Astrocyte (in vitro differentiated cells and primary cell): ENCODE results near the gene CASKIN1. TPM values are rescaled to one million over a fixed set of nuclear protein-coding genes. Genes with fewer than 3 reads are reported as not detected.

ENCODE experiments used
- DNase-seq: peaks from one replicate; pipeline ENCODE4 v3.0.0-alpha.2; 2010; ENCODE audit warnings: low read depth
- FAIRE-seq: peaks from 2 replicates; lab custom pipeline; 2011; peaks lifted over from hg19 to GRCh38; lab: Jason Lieb, UNC
- H2AFZ ChIP-seq: 2 replicates; pipeline ENCODE4 v1.6.0; 2012; ENCODE audit warnings: low read depth, low read length, inconsistent platforms
- H3K27ac ChIP-seq: 2 replicates; pipeline ENCODE4 v1.5.1; 2011; ENCODE audit warnings: low read depth, low read length, inconsistent platforms
- H3K27me3 ChIP-seq: 2 replicates; pipeline ENCODE4 v1.6.0; 2011; ENCODE audit warnings: low read length, inconsistent platforms; ENCODE audit not compliant: insufficient read depth
- H3K36me3 ChIP-seq: 2 replicates; pipeline ENCODE4 v1.5.1; 2011; ENCODE audit warnings: low read length, inconsistent platforms; ENCODE audit not compliant: insufficient read depth
- H3K4me1 ChIP-seq: 2 replicates; pipeline ENCODE4 v1.5.1; 2011; ENCODE audit warnings: low read length, inconsistent platforms; ENCODE audit not compliant: insufficient read depth
- H3K4me2 ChIP-seq: 2 replicates; pipeline ENCODE4 v1.6.0; 2012; ENCODE audit warnings: low read length, inconsistent platforms
- H3K4me3 ChIP-seq: 2 replicates; pipeline ENCODE4 v1.5.1; 2011; ENCODE audit warnings: low read depth, mild to moderate bottlenecking, low read length, inconsistent platforms; ENCODE audit not compliant: insufficient read depth
- H3K79me2 ChIP-seq: 2 replicates; pipeline ENCODE4 v1.6.0; 2012; ENCODE audit warnings: mild to moderate bottlenecking, low read length, inconsistent platforms; ENCODE audit not compliant: insufficient read depth
- H3K9ac ChIP-seq: 2 replicates; pipeline ENCODE4 v1.6.0; 2012; ENCODE audit warnings: mild to moderate bottlenecking, low read length, inconsistent platforms
- H3K9me3 ChIP-seq: 2 replicates; pipeline ENCODE4 v1.5.1; 2012; ENCODE audit warnings: low read depth, mild to moderate bottlenecking, low read length, inconsistent platforms; ENCODE audit not compliant: insufficient read depth
- H4K20me1 ChIP-seq: 2 replicates; pipeline ENCODE4 v1.6.0; 2012; ENCODE audit warnings: low read length, inconsistent platforms; ENCODE audit not compliant: insufficient read depth
- H3K27ac Mint-ChIP-seq: one replicate; pipeline ENCODE4 v1.8.0; 2021; ENCODE audit warnings: mild to moderate bottlenecking, mixed read lengths; ENCODE audit not compliant: unreplicated experiment
- H3K27me3 Mint-ChIP-seq: one replicate; pipeline ENCODE4 v1.8.0; 2021; ENCODE audit warnings: low read depth, mixed read lengths; ENCODE audit not compliant: unreplicated experiment
- H3K36me3 Mint-ChIP-seq: one replicate; pipeline ENCODE4 v1.8.0; 2021; ENCODE audit warnings: low read depth, mixed read lengths; ENCODE audit not compliant: unreplicated experiment
- H3K4me1 Mint-ChIP-seq: one replicate; pipeline ENCODE4 v1.8.0; 2021; ENCODE audit warnings: low read depth, mixed read lengths; ENCODE audit not compliant: unreplicated experiment
- H3K4me3 Mint-ChIP-seq: one replicate; pipeline ENCODE4 v1.8.0; 2021; ENCODE audit warnings: mild to moderate bottlenecking, moderate library complexity, mixed read lengths; ENCODE audit not compliant: unreplicated experiment
- H3K9me3 Mint-ChIP-seq: one replicate; pipeline ENCODE4 v1.8.0; 2021; ENCODE audit warnings: mild to moderate bottlenecking, mixed read lengths; ENCODE audit not compliant: unreplicated experiment
- CTCF ChIP-seq: IDR thresholded peaks from 2 replicates; pipeline ENCODE4 v1.5.1; 2011; ENCODE audit warnings: low read depth, mild to moderate bottlenecking, inconsistent platforms, low read length, moderate library complexity; ENCODE audit not compliant: insufficient read depth
- EZH2 ChIP-seq: IDR thresholded peaks from 2 replicates; pipeline ENCODE4 v1.6.1; 2012; ENCODE audit warnings: mild to moderate bottlenecking, low read length, inconsistent platforms; ENCODE audit not compliant: insufficient read depth
- total RNA-seq: library from RNA; stranded (reverse); gene quantifications from 2 replicates; pipeline ENCODE4 v1.2.1, GENCODE V29; 2021

Gene CASKIN1
- total RNA-seq, 1 donor from 2014 or later = 0.66 TPM

- Histone ChIP-seq H3K9me3 (no peaks in the 10 kb centered on the region), H3K4me3 (no peak within 1 kb of the TSS), H3K9ac (no peak within 1 kb of the TSS), H3K79me2 (peaks cover 46% of the 10 kb centered on the region), H3K4me1 (peaks cover 26% of the 10 kb centered on the region), H3K4me2 (no peak within 1 kb of the TSS), H4K20me1 (peaks cover 30% of the 10 kb centered on the region), H3K36me3 (no peaks in the 10 kb centered on the region), H3K27ac (no peak within 1 kb of the TSS), H3K27me3 (no peaks in the 10 kb centered on the region), H2AFZ (no peak within 1 kb of the TSS)
- H3K4me1 Mint-ChIP-seq = peaks cover 17% of the 10 kb centered on the region
- no peaks in the 10 kb centered on the region for H3K9me3 Mint-ChIP-seq
- H3K27ac Mint-ChIP-seq = no peak within 1 kb of the TSS
- no peaks in the 10 kb centered on the region for H3K27me3 Mint-ChIP-seq
- H3K4me3 Mint-ChIP-seq = no peak within 1 kb of the TSS
- FAIRE-seq = no peak
- no peak for DNase-seq
- peaks cover 4% of the 10 kb centered on the region for H3K36me3 Mint-ChIP-seq
- TF ChIP-seq EZH2 (no peak), CTCF (no peak)
Measured at GRCh38 chr16:2210386-2211365, 14.3 kb upstream of the CASKIN1 start, which contains the start of gene BRICD5. Gene BRICD5, minus strand, starts transcription at chr16:2210863. Its CDS starts 30 bp downstream, at chr16:2210833.

GRCh38 chr16:2210009-2210332, 13.6 kb upstream of the CASKIN1 start:
- no peak for FAIRE-seq
- Histone ChIP-seq H3K36me3 (no peaks in the 10 kb centered on the region), H3K9me3 (no peaks in the 10 kb centered on the region), H4K20me1 (peaks cover 30% of the 10 kb centered on the region), H3K4me3 (no peak overlapping the region), H3K4me1 (peaks cover 24% of the 10 kb centered on the region), H2AFZ (no peak overlapping the region), H3K27me3 (no peaks in the 10 kb centered on the region), H3K27ac (no peak overlapping the region), H3K9ac (no peak overlapping the region), H3K79me2 (peaks cover 48% of the 10 kb centered on the region), H3K4me2 (no peak overlapping the region)
- no peak for DNase-seq
- TF ChIP-seq EZH2 (no peak), CTCF (no peak)
- Mint-ChIP-seq H3K4me3 (no peak overlapping the region), H3K27me3 (no peaks in the 10 kb centered on the region), H3K36me3 (peaks cover 4% of the 10 kb centered on the region), H3K4me1 (peaks cover 17% of the 10 kb centered on the region), H3K9me3 (no peaks in the 10 kb centered on the region), H3K27ac (no peak overlapping the region)
